ENCODE measurements around the gene TBC1D5. TPM values are rescaled to one million over a fixed set of nuclear protein-coding genes. Genes with fewer than 3 reads are reported as not detected.
"Not testable (repeated sequence)": the region's sequence is repeated elsewhere in the genome, so short reads cannot be mapped to it uniquely, and the experiment has no call there.

TBC1D5 gene
- total RNA-seq, 1 donor from 2014 or later: 48.1 TPM

- no peaks in the 10 kb centered on the region for H3K27me3 ChIP-seq
- intact Hi-C loops (cut with DNase I): no loop called here
- no peaks in the 10 kb centered on the region for H3K9me3 ChIP-seq
- no peak overlapping the region for H3K27ac ChIP-seq
- TF ChIP-seq CTCF (IDR thresholded peaks at IDR 0.05): no peak
- TF ChIP-seq POLR2AphosphoS5 (IDR thresholded peaks at IDR 0.05; ENCODE audit: insufficient read depth in 1 of 2, low read depth in 1 of 2): no peak
- no peak for TF ChIP-seq POLR2A (IDR thresholded peaks at IDR 0.05)
- no peaks in the 10 kb centered on the region for H3K36me3 ChIP-seq
- H3K4me3 ChIP-seq: no peak overlapping the region
- DNase-seq (ENCODE audit: extremely low spot score in 2 of 2): no peak
- H3K4me1 ChIP-seq: no peaks in the 10 kb centered on the region
Measured at GRCh38 chr3:17505856-17506255, 236.6 kb downstream of the TBC1D5 start.

GRCh38 chr3:17501745-17502144 lies 240.7 kb downstream of the TBC1D5 start:
- intact Hi-C loops (cut with DNase I): no loop called here

GRCh38 chr3:17500618-17501017 lies 241.8 kb downstream of the TBC1D5 start:
- intact Hi-C loops (cut with DNase I): no loop called here
- no peaks in the 10 kb centered on the region for H3K36me3 ChIP-seq
- no peak for TF ChIP-seq POLR2AphosphoS5 (IDR thresholded peaks at IDR 0.05; ENCODE audit: insufficient read depth in 1 of 2, low read depth in 1 of 2)
- no peak for TF ChIP-seq CTCF (IDR thresholded peaks at IDR 0.05)
- H3K27ac ChIP-seq: no peak overlapping the region
- no peak for DNase-seq (ENCODE audit: extremely low spot score in 2 of 2)
- H3K4me3 ChIP-seq: no peak overlapping the region
- no peaks in the 10 kb centered on the region for H3K4me1 ChIP-seq
- no peaks in the 10 kb centered on the region for H3K9me3 ChIP-seq
- no peaks in the 10 kb centered on the region for H3K27me3 ChIP-seq

More at GRCh38 chr3:17501745-17502144, 240.7 kb downstream of the TBC1D5 start:
- Histone ChIP-seq H3K4me3 (no peak overlapping the region), H3K36me3 (no peaks in the 10 kb centered on the region), H3K9me3 (no peaks in the 10 kb centered on the region), H3K4me1 (no peaks in the 10 kb centered on the region), H3K27ac (no peak overlapping the region), H3K27me3 (no peaks in the 10 kb centered on the region)
- TF ChIP-seq POLR2A (IDR thresholded peaks at IDR 0.05) (no peak), CTCF (IDR thresholded peaks at IDR 0.05) (no peak), POLR2AphosphoS5 (IDR thresholded peaks at IDR 0.05; ENCODE audit: insufficient read depth in 1 of 2, low read depth in 1 of 2) (no peak)
- DNase-seq (ENCODE audit: extremely low spot score in 2 of 2): no peak

GRCh38 chr3:17494117-17494809 lies 248.2 kb downstream of the TBC1D5 start:
- intact Hi-C loops (cut with DNase I): no loop called here
- no peaks in the 10 kb centered on the region for H3K36me3 ChIP-seq
- H3K27me3 ChIP-seq: no peaks in the 10 kb centered on the region
- no peak overlapping the region for H3K4me3 ChIP-seq
- TF ChIP-seq POLR2AphosphoS5 (IDR thresholded peaks at IDR 0.05; ENCODE audit: insufficient read depth in 1 of 2, low read depth in 1 of 2) (no peak), POLR2A (IDR thresholded peaks at IDR 0.05) (no peak), CTCF (IDR thresholded peaks at IDR 0.05) (no peak)
- H3K4me1 ChIP-seq: peaks cover 6% of the 10 kb centered on the region
- DNase-seq (ENCODE audit: extremely low spot score in 2 of 2): no peak
- no peak overlapping the region for H3K27ac ChIP-seq
- no peaks in the 10 kb centered on the region for H3K9me3 ChIP-seq

- DNase-seq (ENCODE audit: extremely low spot score in 2 of 2): no peak
- no peak for TF ChIP-seq POLR2AphosphoS5 (IDR thresholded peaks at IDR 0.05; ENCODE audit: insufficient read depth in 1 of 2, low read depth in 1 of 2)
- TF ChIP-seq POLR2A (IDR thresholded peaks at IDR 0.05): no peak
- no peak for TF ChIP-seq CTCF (IDR thresholded peaks at IDR 0.05)
- intact Hi-C loops (cut with DNase I): no loop called here
- H3K9me3 ChIP-seq: no peaks in the 10 kb centered on the region
- no peaks in the 10 kb centered on the region for H3K27me3 ChIP-seq
- H3K4me1 ChIP-seq: peaks cover 6% of the 10 kb centered on the region
- no peak overlapping the region for H3K4me3 ChIP-seq
- H3K36me3 ChIP-seq: no peaks in the 10 kb centered on the region
- no peak overlapping the region for H3K27ac ChIP-seq
Measured at GRCh38 chr3:17491601-17492000, 250.8 kb downstream of the TBC1D5 start.

GRCh38 chr3:17491190-17491589 lies 251.2 kb downstream of the TBC1D5 start:
- H3K36me3 ChIP-seq; intact Hi-C loops (cut with DNase I); H3K9me3 ChIP-seq; DNase-seq (ENCODE audit: extremely low spot score in 2 of 2); H3K27me3 ChIP-seq; H3K27ac ChIP-seq; H3K4me3 ChIP-seq; H3K4me1 ChIP-seq: not testable (repeated sequence)

Data from vagina (tissue), 2 donors.